ENCODE data around the gene C2. TPM values are rescaled to one million over a fixed set of nuclear protein-coding genes. Genes with fewer than 3 reads are reported as not detected.

The C2 gene
- total and polyA plus RNA-seq, 8 donors = 1.7 to 24.6 (median 4.9) TPM; not detected in 1

DNA sequence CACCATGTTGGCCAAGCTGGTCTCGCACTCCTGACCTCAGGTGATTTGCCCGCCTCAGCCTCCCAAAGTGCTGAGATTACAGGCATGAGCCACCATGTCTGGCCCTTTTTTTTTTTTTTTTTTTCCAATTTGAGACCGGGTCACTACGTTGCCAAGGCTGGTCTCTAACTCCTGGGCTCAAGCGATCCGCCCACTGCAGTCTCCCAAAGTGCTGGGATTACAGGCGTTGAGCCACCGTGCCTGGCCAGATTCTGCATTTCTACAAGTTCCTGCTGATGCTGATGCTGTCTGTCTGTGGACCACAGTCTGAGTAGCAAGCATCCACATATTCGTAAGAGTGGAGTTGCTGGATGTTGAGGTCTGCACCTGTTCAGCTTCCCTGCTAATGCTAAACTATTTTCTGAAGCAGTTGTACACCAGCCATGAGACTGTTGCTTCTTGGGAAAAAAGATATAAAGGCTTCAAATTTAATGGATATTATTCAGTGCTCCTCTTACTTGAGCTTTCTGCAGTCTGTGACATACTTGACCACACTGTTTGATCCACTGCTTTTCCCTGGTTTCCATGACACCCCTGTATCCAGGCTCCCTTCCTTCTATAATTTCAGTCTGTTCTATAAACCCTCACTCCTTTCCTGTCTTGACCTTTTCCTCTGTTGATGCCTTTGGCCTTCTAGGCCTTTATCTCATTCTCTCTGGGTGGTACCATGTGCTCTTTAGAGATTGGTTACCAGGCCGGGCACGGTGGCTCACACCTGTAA is 15.5 kb upstream of the C2 start:
- DNase-seq = no peak
- no peak overlapping the region for H3K4me3 ChIP-seq
- H3K27me3 ChIP-seq = no peaks in the 10 kb centered on the region
- WGBS, 5 donors = 74 to 84% (median 79%) methylated on average over 11 of the region's 11 CpGs
- no peaks in the 10 kb centered on the region for H3K36me3 ChIP-seq
- H3K27ac ChIP-seq = no peak overlapping the region
- intact Hi-C loops (cut with DNase I; ENCODE audit: low total_unique reads) = no loop called here
- no peaks in the 10 kb centered on the region for H3K9me3 ChIP-seq
- TF ChIP-seq, protein P1, sequence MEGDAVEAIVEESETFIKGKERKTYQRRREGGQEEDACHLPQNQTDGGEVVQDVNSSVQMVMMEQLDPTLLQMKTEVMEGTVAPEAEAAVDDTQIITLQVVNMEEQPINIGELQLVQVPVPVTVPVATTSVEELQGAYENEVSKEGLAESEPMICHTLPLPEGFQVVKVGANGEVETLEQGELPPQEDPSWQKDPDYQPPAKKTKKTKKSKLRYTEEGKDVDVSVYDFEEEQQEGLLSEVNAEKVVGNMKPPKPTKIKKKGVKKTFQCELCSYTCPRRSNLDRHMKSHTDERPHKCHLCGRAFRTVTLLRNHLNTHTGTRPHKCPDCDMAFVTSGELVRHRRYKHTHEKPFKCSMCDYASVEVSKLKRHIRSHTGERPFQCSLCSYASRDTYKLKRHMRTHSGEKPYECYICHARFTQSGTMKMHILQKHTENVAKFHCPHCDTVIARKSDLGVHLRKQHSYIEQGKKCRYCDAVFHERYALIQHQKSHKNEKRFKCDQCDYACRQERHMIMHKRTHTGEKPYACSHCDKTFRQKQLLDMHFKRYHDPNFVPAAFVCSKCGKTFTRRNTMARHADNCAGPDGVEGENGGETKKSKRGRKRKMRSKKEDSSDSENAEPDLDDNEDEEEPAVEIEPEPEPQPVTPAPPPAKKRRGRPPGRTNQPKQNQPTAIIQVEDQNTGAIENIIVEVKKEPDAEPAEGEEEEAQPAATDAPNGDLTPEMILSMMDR (IDR thresholded peaks at IDR 0.05) = no peak
- TF ChIP-seq POLR2A (IDR thresholded peaks at IDR 0.05) (no peak), POLR2AphosphoS5 (IDR thresholded peaks at IDR 0.05) (no peak), EP300 (IDR thresholded peaks at IDR 0.05) (no peak)
- H3K4me1 ChIP-seq = peaks cover 0 to 20% (median 6%) of the 10 kb centered on the region in 4 donors

DNA sequence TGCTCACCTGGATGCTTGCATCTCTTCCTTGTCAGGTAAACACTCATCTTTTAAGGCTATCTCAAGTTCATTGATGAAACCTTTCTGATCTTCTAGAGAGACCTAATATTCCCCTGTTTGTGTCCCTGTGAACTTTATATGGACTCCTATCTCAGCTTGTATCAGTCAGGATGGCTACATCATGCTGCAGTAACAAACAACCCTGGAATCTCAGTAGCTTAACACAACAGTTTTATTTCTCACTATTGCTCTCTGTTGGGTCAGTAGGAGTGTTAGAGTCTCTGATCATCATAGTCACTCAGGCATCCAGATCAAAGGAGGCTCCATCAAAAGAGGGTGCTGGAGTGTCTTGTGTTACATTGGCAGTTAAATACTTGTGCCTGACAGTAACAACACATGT is 12.2 kb upstream of the C2 start:
- no peak for DNase-seq

DNA sequence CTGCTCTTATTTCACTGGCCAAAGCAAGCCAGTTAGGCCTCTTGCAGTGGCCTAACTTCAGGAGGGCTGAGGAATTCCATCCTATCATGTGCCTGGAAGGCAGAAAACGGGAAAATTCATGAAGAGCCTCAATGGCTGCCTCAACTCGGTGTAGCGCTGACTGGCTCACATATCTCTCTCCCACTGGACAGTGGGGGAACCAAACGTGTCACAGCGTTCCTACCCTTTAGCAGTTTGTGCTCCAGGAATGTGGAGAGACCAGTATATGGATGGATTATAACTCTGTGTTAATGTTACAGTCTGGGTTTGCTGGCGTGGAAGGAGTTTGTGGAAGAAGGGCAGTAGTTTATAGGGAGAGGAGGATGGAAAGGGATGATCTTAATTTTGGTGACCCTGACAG is 11.8 kb upstream of the C2 start:
- DNase-seq = no peak
- intact Hi-C loops (cut with DNase I; ENCODE audit: low total_unique reads) = no loop called here
- H3K27me3 ChIP-seq = no peaks in the 10 kb centered on the region
- 73 to 88% (median 83%) methylated on average over 6 of the region's 6 CpGs for WGBS, 5 donors
- no peaks in the 10 kb centered on the region for H3K36me3 ChIP-seq
- H3K9me3 ChIP-seq = no peaks in the 10 kb centered on the region
- no peak overlapping the region for H3K4me3 ChIP-seq
- TF ChIP-seq, protein P1 (IDR thresholded peaks at IDR 0.05) = no peak
- TF ChIP-seq EP300 (IDR thresholded peaks at IDR 0.05) (no peak), POLR2AphosphoS5 (IDR thresholded peaks at IDR 0.05) (no peak)
- no peak overlapping the region for H3K27ac ChIP-seq
- H3K4me1 ChIP-seq = peaks cover 0 to 21% (median 7%) of the 10 kb centered on the region in 4 donors

More for the DNA sequence above, 12.2 kb upstream of the C2 start:
- peaks cover 0 to 17% (median 5%) of the 10 kb centered on the region in 4 donors for H3K4me1 ChIP-seq
- no peaks in the 10 kb centered on the region for H3K36me3 ChIP-seq
- TF ChIP-seq EP300 (IDR thresholded peaks at IDR 0.05) = no peak
- TF ChIP-seq POLR2AphosphoS5 (IDR thresholded peaks at IDR 0.05) = no peak
- TF ChIP-seq POLR2A (IDR thresholded peaks at IDR 0.05) = no peak
- TF ChIP-seq, protein P1 (IDR thresholded peaks at IDR 0.05) = no peak
- intact Hi-C loops (cut with DNase I; ENCODE audit: low total_unique reads) = no loop called here
- H3K27ac ChIP-seq = no peak overlapping the region
- H3K9me3 ChIP-seq = no peaks in the 10 kb centered on the region
- H3K4me3 ChIP-seq = no peak overlapping the region
- no peaks in the 10 kb centered on the region for H3K27me3 ChIP-seq

DNA sequence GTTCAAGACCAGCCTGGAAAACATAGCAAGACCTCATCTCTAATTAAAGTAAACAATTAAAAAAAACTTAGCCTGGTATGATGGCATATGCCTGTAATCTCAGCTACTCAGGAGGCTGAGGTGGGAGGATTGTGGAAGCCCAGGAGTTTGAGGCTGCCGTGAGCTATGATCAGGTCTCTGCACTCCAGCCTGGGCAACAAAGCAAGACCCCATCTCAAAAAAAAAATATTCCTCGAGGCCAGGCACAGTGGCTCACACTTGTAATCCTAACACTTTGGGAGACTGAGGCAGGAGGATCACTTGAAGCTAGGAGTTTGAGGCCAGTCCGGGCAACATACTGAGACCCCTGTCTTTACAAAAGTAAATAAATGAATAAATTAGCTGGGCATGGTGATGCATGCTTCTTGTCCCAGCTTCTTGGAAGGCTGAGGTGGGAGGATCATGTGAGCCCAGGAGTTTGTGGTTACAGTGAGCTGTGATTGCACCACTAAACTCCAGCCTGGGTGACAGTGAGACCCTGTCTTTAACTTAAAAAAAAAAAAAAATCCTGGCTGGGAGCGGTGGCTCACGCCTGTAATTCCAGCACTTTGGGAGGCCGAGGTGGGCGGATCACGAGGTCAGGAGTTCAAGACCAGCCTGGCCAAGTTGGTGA is 9.3 kb upstream of the C2 start:
- intact Hi-C loops (cut with DNase I; ENCODE audit: low total_unique reads) = no loop called here
- 79 to 90% (median 84%) methylated on average over 8 of the region's 8 CpGs for WGBS, 5 donors
- TF ChIP-seq POLR2A (IDR thresholded peaks at IDR 0.05) = no peak
- TF ChIP-seq, protein P1 (IDR thresholded peaks at IDR 0.05) = no peak
- no peak for TF ChIP-seq POLR2AphosphoS5 (IDR thresholded peaks at IDR 0.05)
- no peak for TF ChIP-seq EP300 (IDR thresholded peaks at IDR 0.05)

More for the DNA sequence above, 9.3 kb upstream of the C2 start:
- Histone ChIP-seq H3K27ac (no peak overlapping the region), H3K9me3 (no peaks in the 10 kb centered on the region), H3K4me3 (no peak overlapping the region), H3K27me3 (no peaks in the 10 kb centered on the region), H3K36me3 (no peaks in the 10 kb centered on the region), H3K4me1 (peaks cover 0 to 11% (median 5%) of the 10 kb centered on the region in 4 donors)
- no peak for DNase-seq

All from stomach (tissue), 9 donors.